HG03571 (cell line): ENCODE data around the gene ZNF236.

Source experiments
- ATAC-seq: cut with Tn5 transposase; IDR thresholded peaks from one replicate; pipeline ENCODE4 v1.9.1; 2021; ENCODE audit not compliant: unreplicated experiment

Gene ZNF236

GRCh38 chr18:76970770-76971559 is 148.6 kb downstream of the ZNF236 start:
- no peak for ATAC-seq

- no peak for ATAC-seq
Observed at GRCh38 chr18:76972241-76972640, 149.9 kb downstream of the ZNF236 start.

- ATAC-seq: no peak
Observed at GRCh38 chr18:76972846-76973519, 150.6 kb downstream of the ZNF236 start.

GRCh38 chr18:76973520-76974266 is 151.3 kb downstream of the ZNF236 start:
- no peak for ATAC-seq

- no peak for ATAC-seq
Observed at GRCh38 chr18:76974386-76974785, 152.0 kb downstream of the ZNF236 start.

GRCh38 chr18:76975577-76976110 is 153.3 kb downstream of the ZNF236 start:
- no peak for ATAC-seq

GRCh38 chr18:76977108-76977621 is 154.8 kb downstream of the ZNF236 start:
- ATAC-seq: no peak

GRCh38 chr18:76977684-76978232 is 155.4 kb downstream of the ZNF236 start:
- no peak for ATAC-seq

GRCh38 chr18:76978616-76979015 is 156.3 kb downstream of the ZNF236 start:
- no peak for ATAC-seq

GRCh38 chr18:76979111-76979751 is 156.9 kb downstream of the ZNF236 start:
- no peak for ATAC-seq

- ATAC-seq: no peak
Observed at GRCh38 chr18:76979906-76980305, 157.5 kb downstream of the ZNF236 start.

- peak; percentile 30 for ATAC-seq
Observed at GRCh38 chr18:76980663-76981395, 158.5 kb downstream of the ZNF236 start.

GRCh38 chr18:76981396-76981968 is 159.1 kb downstream of the ZNF236 start:
- peak; percentile 48 for ATAC-seq

- no peak for ATAC-seq
Observed at GRCh38 chr18:76982038-76982437, 159.7 kb downstream of the ZNF236 start.

- ATAC-seq: peak; percentile 70
Observed at GRCh38 chr18:76982841-76983583, 160.7 kb downstream of the ZNF236 start.

- no peak for ATAC-seq
Observed at GRCh38 chr18:76983613-76984051, 161.3 kb downstream of the ZNF236 start.

GRCh38 chr18:76984193-76985155 is 162.1 kb downstream of the ZNF236 start:
- no peak for ATAC-seq
